ENCODE measurements around the gene INSIG2. TPM values are rescaled to one million over a fixed set of nuclear protein-coding genes. Genes with fewer than 3 reads are reported as not detected.

Gene INSIG2
- polyA plus RNA-seq, 4 donors = 13.3 to 34.5 (median 15.9) TPM

- Histone ChIP-seq H3K27me3 (ENCODE audit: control insufficient read depth in 3 of 3, insufficient read depth in 3 of 3, low read length in 3 of 3) (no peaks in the 10 kb centered on the region), H3K4me3 (ENCODE audit: low read depth in 1 of 3, low read length in 3 of 3) (no peak overlapping the region), H3K27ac (ENCODE audit: low read depth in 1 of 3, low read length in 2 of 3) (no peak overlapping the region), H3K4me1 (ENCODE audit: control insufficient read depth in 3 of 3, insufficient read depth in 2 of 3, low read depth in 1 of 3, low read length in 2 of 3) (no peaks in the 10 kb centered on the region), H3K36me3 (ENCODE audit: control insufficient read depth in 3 of 3, insufficient read depth in 2 of 3, low read depth in 1 of 3, low read length in 3 of 3) (no peaks in the 10 kb centered on the region), H3K9me3 (ENCODE audit: control insufficient read depth in 2 of 2, insufficient read depth in 1 of 2, low read depth in 1 of 2, low read length in 1 of 2) (no peaks in the 10 kb centered on the region)
- 84 to 87% (median 84%) methylated on average over 2 of the region's 2 CpGs for WGBS, 3 donors
- FAIRE-seq = no peak
- DNase-seq = no peak
These were observed 45.6 kb downstream of the INSIG2 start for GRCh38 chr2:118133916-118134315.

GRCh38 chr2:118134650-118135049 is 46.4 kb downstream of the INSIG2 start:
- Histone ChIP-seq H3K9me3 (ENCODE audit: control insufficient read depth in 2 of 2, insufficient read depth in 1 of 2, low read depth in 1 of 2, low read length in 1 of 2) (no peaks in the 10 kb centered on the region), H3K4me3 (ENCODE audit: low read depth in 1 of 3, low read length in 3 of 3) (no peak overlapping the region), H3K27ac (ENCODE audit: low read depth in 1 of 3, low read length in 2 of 3) (no peak overlapping the region), H3K27me3 (ENCODE audit: control insufficient read depth in 3 of 3, insufficient read depth in 3 of 3, low read length in 3 of 3) (no peaks in the 10 kb centered on the region), H3K4me1 (ENCODE audit: control insufficient read depth in 3 of 3, insufficient read depth in 2 of 3, low read depth in 1 of 3, low read length in 2 of 3) (no peaks in the 10 kb centered on the region), H3K36me3 (ENCODE audit: control insufficient read depth in 3 of 3, insufficient read depth in 2 of 3, low read depth in 1 of 3, low read length in 3 of 3) (no peaks in the 10 kb centered on the region)
- FAIRE-seq (no peak), DNase-seq (no peak)
- WGBS, 3 donors = 69 to 88% (median 76%) methylated on average over 6 of the region's 6 CpGs

- no peaks in the 10 kb centered on the region for H3K36me3 ChIP-seq (ENCODE audit: control insufficient read depth in 3 of 3, insufficient read depth in 2 of 3, low read depth in 1 of 3, low read length in 3 of 3)
- H3K27me3 ChIP-seq (ENCODE audit: control insufficient read depth in 3 of 3, insufficient read depth in 3 of 3, low read length in 3 of 3) = no peaks in the 10 kb centered on the region
- no peak for DNase-seq
- 64 to 87% (median 85%) methylated on average over 1 of the region's 1 CpG for WGBS, 3 donors
- FAIRE-seq = no peak
- H3K9me3 ChIP-seq (ENCODE audit: control insufficient read depth in 2 of 2, insufficient read depth in 1 of 2, low read depth in 1 of 2, low read length in 1 of 2) = peaks cover 0 to 2% of the 10 kb centered on the region in 2 donors
- H3K4me3 ChIP-seq (ENCODE audit: low read depth in 1 of 3, low read length in 3 of 3) = no peak overlapping the region
- no peak overlapping the region for H3K27ac ChIP-seq (ENCODE audit: low read depth in 1 of 3, low read length in 2 of 3)
- H3K4me1 ChIP-seq (ENCODE audit: control insufficient read depth in 3 of 3, insufficient read depth in 2 of 3, low read depth in 1 of 3, low read length in 2 of 3) = peaks cover 0 to 13% (median 4%) of the 10 kb centered on the region in 3 donors
These were observed 56.9 kb downstream of the INSIG2 start for GRCh38 chr2:118145207-118145606.

GRCh38 chr2:118145806-118146205 is 57.5 kb downstream of the INSIG2 start:
- H3K4me1 ChIP-seq (ENCODE audit: control insufficient read depth in 3 of 3, insufficient read depth in 2 of 3, low read depth in 1 of 3, low read length in 2 of 3) = peaks cover 0 to 13% (median 4%) of the 10 kb centered on the region in 3 donors
- peaks cover 0 to 2% of the 10 kb centered on the region in 2 donors for H3K9me3 ChIP-seq (ENCODE audit: control insufficient read depth in 2 of 2, insufficient read depth in 1 of 2, low read depth in 1 of 2, low read length in 1 of 2)
- FAIRE-seq (no peak), DNase-seq (no peak)
- peak overlapping the region in 1 of 3 donors; percentile 34 for H3K27ac ChIP-seq (ENCODE audit: low read depth in 1 of 3, low read length in 2 of 3)
- H3K4me3 ChIP-seq (ENCODE audit: low read depth in 1 of 3, low read length in 3 of 3) = no peak overlapping the region
- no peaks in the 10 kb centered on the region for H3K27me3 ChIP-seq (ENCODE audit: control insufficient read depth in 3 of 3, insufficient read depth in 3 of 3, low read length in 3 of 3)
- no peaks in the 10 kb centered on the region for H3K36me3 ChIP-seq (ENCODE audit: control insufficient read depth in 3 of 3, insufficient read depth in 2 of 3, low read depth in 1 of 3, low read length in 3 of 3)
- 36 to 68% (median 62%) methylated on average over 6 of the region's 6 CpGs for WGBS, 3 donors

- Histone ChIP-seq H3K36me3 (ENCODE audit: control insufficient read depth in 3 of 3, insufficient read depth in 2 of 3, low read depth in 1 of 3, low read length in 3 of 3) (no peaks in the 10 kb centered on the region), H3K4me3 (ENCODE audit: low read depth in 1 of 3, low read length in 3 of 3) (no peak overlapping the region), H3K27ac (ENCODE audit: low read depth in 1 of 3, low read length in 2 of 3) (peak overlapping the region in 1 of 3 donors; percentile 70), H3K27me3 (ENCODE audit: control insufficient read depth in 3 of 3, insufficient read depth in 3 of 3, low read length in 3 of 3) (no peaks in the 10 kb centered on the region), H3K9me3 (ENCODE audit: control insufficient read depth in 2 of 2, insufficient read depth in 1 of 2, low read depth in 1 of 2, low read length in 1 of 2) (peaks cover 0 to 2% of the 10 kb centered on the region in 2 donors), H3K4me1 (ENCODE audit: control insufficient read depth in 3 of 3, insufficient read depth in 2 of 3, low read depth in 1 of 3, low read length in 2 of 3) (peaks cover 0 to 13% (median 4%) of the 10 kb centered on the region in 3 donors)
- DNase-seq (peak; percentile 57 to 76), FAIRE-seq (no peak)
- WGBS, 3 donors = 38 to 70% (median 53%) methylated on average over 11 of the region's 11 CpGs
These were observed 58.3 kb downstream of the INSIG2 start for GRCh38 chr2:118146315-118147283.

- H3K27ac ChIP-seq (ENCODE audit: low read depth in 1 of 3, low read length in 2 of 3) = no peak overlapping the region
- DNase-seq (no peak), FAIRE-seq (no peak)
- peaks cover 0 to 2% of the 10 kb centered on the region in 2 donors for H3K9me3 ChIP-seq (ENCODE audit: control insufficient read depth in 2 of 2, insufficient read depth in 1 of 2, low read depth in 1 of 2, low read length in 1 of 2)
- H3K4me3 ChIP-seq (ENCODE audit: low read depth in 1 of 3, low read length in 3 of 3) = no peak overlapping the region
- peaks cover 0 to 13% (median 4%) of the 10 kb centered on the region in 3 donors for H3K4me1 ChIP-seq (ENCODE audit: control insufficient read depth in 3 of 3, insufficient read depth in 2 of 3, low read depth in 1 of 3, low read length in 2 of 3)
- no peaks in the 10 kb centered on the region for H3K36me3 ChIP-seq (ENCODE audit: control insufficient read depth in 3 of 3, insufficient read depth in 2 of 3, low read depth in 1 of 3, low read length in 3 of 3)
- WGBS, 3 donors = 21 to 56% (median 54%) methylated on average over 1 of the region's 1 CpG
- no peaks in the 10 kb centered on the region for H3K27me3 ChIP-seq (ENCODE audit: control insufficient read depth in 3 of 3, insufficient read depth in 3 of 3, low read length in 3 of 3)
These were observed 59.9 kb downstream of the INSIG2 start for GRCh38 chr2:118148133-118148532.

GRCh38 chr2:118148809-118149208 is 60.5 kb downstream of the INSIG2 start:
- Histone ChIP-seq H3K4me3 (ENCODE audit: low read depth in 1 of 3, low read length in 3 of 3) (no peak overlapping the region), H3K4me1 (ENCODE audit: control insufficient read depth in 3 of 3, insufficient read depth in 2 of 3, low read depth in 1 of 3, low read length in 2 of 3) (peaks cover 0 to 13% (median 4%) of the 10 kb centered on the region in 3 donors), H3K27me3 (ENCODE audit: control insufficient read depth in 3 of 3, insufficient read depth in 3 of 3, low read length in 3 of 3) (no peaks in the 10 kb centered on the region), H3K9me3 (ENCODE audit: control insufficient read depth in 2 of 2, insufficient read depth in 1 of 2, low read depth in 1 of 2, low read length in 1 of 2) (peaks cover 0 to 2% of the 10 kb centered on the region in 2 donors), H3K27ac (ENCODE audit: low read depth in 1 of 3, low read length in 2 of 3) (no peak overlapping the region), H3K36me3 (ENCODE audit: control insufficient read depth in 3 of 3, insufficient read depth in 2 of 3, low read depth in 1 of 3, low read length in 3 of 3) (no peaks in the 10 kb centered on the region)
- FAIRE-seq = no peak
- DNase-seq = peak in 1 of 2 donors; percentile 17
- 30 to 58% (median 32%) methylated on average over 3 of the region's 3 CpGs for WGBS, 3 donors

GRCh38 chr2:118150294-118150693 is 62.0 kb downstream of the INSIG2 start:
- H3K27me3 ChIP-seq (ENCODE audit: control insufficient read depth in 3 of 3, insufficient read depth in 3 of 3, low read length in 3 of 3) = no peaks in the 10 kb centered on the region
- no peak for FAIRE-seq
- H3K9me3 ChIP-seq (ENCODE audit: control insufficient read depth in 2 of 2, insufficient read depth in 1 of 2, low read depth in 1 of 2, low read length in 1 of 2) = peaks cover 0 to 2% of the 10 kb centered on the region in 2 donors
- H3K4me3 ChIP-seq (ENCODE audit: low read depth in 1 of 3, low read length in 3 of 3) = no peak overlapping the region
- H3K36me3 ChIP-seq (ENCODE audit: control insufficient read depth in 3 of 3, insufficient read depth in 2 of 3, low read depth in 1 of 3, low read length in 3 of 3) = no peaks in the 10 kb centered on the region
- H3K27ac ChIP-seq (ENCODE audit: low read depth in 1 of 3, low read length in 2 of 3) = no peak overlapping the region
- no peak for DNase-seq
- H3K4me1 ChIP-seq (ENCODE audit: control insufficient read depth in 3 of 3, insufficient read depth in 2 of 3, low read depth in 1 of 3, low read length in 2 of 3) = peaks cover 0 to 13% (median 4%) of the 10 kb centered on the region in 3 donors

Data from small intestine (tissue), 7 donors.